Aorta (tissue), 5 donors: ENCODE results near the gene FAM81A. TPM values are rescaled to one million over a fixed set of nuclear protein-coding genes. Genes with fewer than 3 reads are reported as not detected.

ENCODE experiments used
- ATAC-seq: fragments of 200-7000 bp; cut with Tn5 transposase; one replicate; pipeline ENCODE4 v1.9.1; 2022; ENCODE audit warnings: moderate library complexity; ENCODE audit not compliant: low FRiP score
- DNase-seq, 2 donors: peaks; one replicate each; pipeline ENCODE4 v3.0.0-alpha.2; 2020
- H3K27ac ChIP-seq, 2 donors: one replicate each; pipeline ENCODE4 v1.5.1; 2013; ENCODE audit warnings: low read length in 2 of 2, mild to moderate bottlenecking in 2 of 2, moderate library complexity in 2 of 2, control low read depth in 1 of 2, inconsistent platforms in 1 of 2, low read depth in 1 of 2
- H3K27me3 ChIP-seq, 2 donors: one replicate each; pipeline ENCODE4 v1.6.1; 2013; ENCODE audit warnings: control low read depth in 1 of 2, low read length in 1 of 2, mild to moderate bottlenecking in 1 of 2, moderate library complexity in 1 of 2; ENCODE audit not compliant: insufficient read depth in 2 of 2, control insufficient read depth in 1 of 2
- H3K36me3 ChIP-seq, 2 donors: one replicate each; pipeline ENCODE4 v1.6.1; 2013; ENCODE audit warnings: control low read depth in 1 of 2, low read length in 1 of 2, mild to moderate bottlenecking in 1 of 2; ENCODE audit not compliant: insufficient read depth in 2 of 2, control insufficient read depth in 1 of 2
- H3K4me1 ChIP-seq, 2 donors: one replicate each; pipeline ENCODE4 v1.6.1; 2013; ENCODE audit warnings: low read length in 2 of 2, control low read depth in 1 of 2, mild to moderate bottlenecking in 1 of 2, moderate library complexity in 1 of 2; ENCODE audit not compliant: insufficient read depth in 2 of 2, control insufficient read depth in 1 of 2
- H3K4me3 ChIP-seq, 2 donors: one replicate each; pipeline ENCODE4 v1.5.1; 2013; ENCODE audit warnings: low read length in 2 of 2, control low read depth in 1 of 2, mild to moderate bottlenecking in 1 of 2
- H3K9me3 ChIP-seq: one replicate; pipeline ENCODE4 v1.6.1; 2013; ENCODE audit warnings: mild to moderate bottlenecking, low read length; ENCODE audit not compliant: control insufficient read depth
- whole genome bisulfite sequencing, 2 donors: extraction: QIAGEN DNeasy Blood & Tissue Kit; methylation state at CpG; one replicate each; pipeline ENCODE4 v1.1.7; 2013; 5-methylcytosine and 5-hydroxymethylcytosine counted together
- intact Hi-C, 2 donors: fragments of 100-400 bp; cut with DNase I; formaldehyde crosslinking; loops; one replicate each; pipeline versions ENCODE4 v1.14.2 to v1.15.0; 2022
- long read RNA-seq, 2 donors: library from polyadenylated mRNA; unstranded; transcript quantifications; one replicate each; pipeline ENCODE4 v2.0.0, GENCODE V29; 2020 to 2021
- polyA plus RNA-seq, 2 donors: library from polyadenylated mRNA; stranded (reverse); fragments of 200-250 nt; gene quantifications; one replicate each; pipeline ENCODE4 v1.2.3, GENCODE V29; 2013
- total RNA-seq, 2 donors: library from RNA; stranded (reverse); fragmentation: NEBNext Ultra II Directional; extraction: Animal tissue kit (Norgen Biotek cat#: 25700); gene quantifications; one replicate each; pipeline ENCODE4 v1.2.1, GENCODE V29; 2021
- donor health status: healthy with polysubstance abuse.
- donor health status: Bipolar disorder and iron deficiency.
- donor health status: DM: no; HTN: no; CAD: no.
- donor health status: DM: no; HTN: no; CAD: no.
- donor health status: DM: yes; HTN: yes; CAD: no.

The FAM81A gene
- total RNA-seq, result 1 to 10 TPM in 1 of 2 donors, under 1 TPM in 1; 0.97 to 1.2 TPM
- polyA plus RNA-seq, result under 1 TPM; 0.88 to 0.92 TPM
- long read RNA-seq, donor 1, partial matches to known transcripts, result 2 of 7 reads
- long read RNA-seq, donor 1, other reads (novel, unspliced or antisense), result 4 of 7 reads
- long read RNA-seq, donor 2, partial matches to known transcripts, result 0 of 1 reads
- long read RNA-seq, donor 2, other reads (novel, unspliced or antisense), result 0 of 1 reads

GRCh38 chr15:59437817-59438624, at the start of gene FAM81A:
Gene FAM81A (plus strand): TSS chr15:59438186. CDS start chr15:59458627, 20,441 bp downstream.
- DNase-seq, result peak; percentile 90 to 95
- H3K27me3 ChIP-seq, result no peaks in the 10 kb centered on the region
- H3K4me1 ChIP-seq, result no peaks in the 10 kb centered on the region
- no peak within 1 kb of the TSS for H3K27ac ChIP-seq
- 0% methylated on average over 66 to 96 of the region's 96 CpGs for WGBS, 2 donors
- H3K36me3 ChIP-seq, result no peaks in the 10 kb centered on the region
- no peaks in the 10 kb centered on the region for H3K9me3 ChIP-seq
- intact Hi-C loops, result no loop called here
- peak; percentile 92 for ATAC-seq
- H3K4me3 ChIP-seq, result peak within 1 kb of the TSS; percentile 46 to 82

- no peak overlapping the region for H3K27ac ChIP-seq
- 78 to 83% methylated on average over 3 of the region's 3 CpGs for WGBS, 2 donors
- no peak overlapping the region for H3K4me3 ChIP-seq
- no peaks in the 10 kb centered on the region for H3K27me3 ChIP-seq
- no peak for DNase-seq
- no peaks in the 10 kb centered on the region for H3K4me1 ChIP-seq
- H3K36me3 ChIP-seq, result no peaks in the 10 kb centered on the region
- H3K9me3 ChIP-seq, result no peaks in the 10 kb centered on the region
- ATAC-seq, result peak; percentile 54
- intact Hi-C loops, result no loop called here
These were observed 49.3 kb upstream of the FAM81A start for GRCh38 chr15:59388670-59389069.

GRCh38 chr15:59392299-59392698, 45.7 kb upstream of the FAM81A start:
- intact Hi-C loops, result loop anchor here in 1 of 2 donors (10.0 kb wide), 1 partner anchor 83 kb away; no protein-coding TSS in a partner anchor
- DNase-seq, result no peak
- H3K9me3 ChIP-seq, result no peaks in the 10 kb centered on the region
- H3K4me1 ChIP-seq, result no peaks in the 10 kb centered on the region
- 77 to 79% methylated on average over 5 of the region's 5 CpGs for WGBS, 2 donors
- H3K27me3 ChIP-seq, result no peaks in the 10 kb centered on the region
- H3K27ac ChIP-seq, result no peak overlapping the region
- no peak for ATAC-seq
- H3K4me3 ChIP-seq, result no peak overlapping the region
- no peaks in the 10 kb centered on the region for H3K36me3 ChIP-seq

GRCh38 chr15:59394166-59394661, 43.8 kb upstream of the FAM81A start:
- no peak overlapping the region for H3K27ac ChIP-seq
- ATAC-seq (no peak), DNase-seq (no peak)
- WGBS, 2 donors, result 93 to 95% methylated on average over 9 of the region's 9 CpGs
- H3K4me1 ChIP-seq, result no peaks in the 10 kb centered on the region
- no peaks in the 10 kb centered on the region for H3K9me3 ChIP-seq
- H3K27me3 ChIP-seq, result no peaks in the 10 kb centered on the region
- intact Hi-C loops, result loop anchor here in 1 of 2 donors (10.0 kb wide), 1 partner anchor 81 kb away; no protein-coding TSS in a partner anchor
- H3K36me3 ChIP-seq, result peaks cover 0 to 2% of the 10 kb centered on the region in 2 donors
- no peak overlapping the region for H3K4me3 ChIP-seq

GRCh38 chr15:59396211-59396610, 41.8 kb upstream of the FAM81A start:
- H3K27me3 ChIP-seq, result no peaks in the 10 kb centered on the region
- ATAC-seq (no peak), DNase-seq (no peak)
- no peak overlapping the region for H3K4me3 ChIP-seq
- intact Hi-C loops, result loop anchor here in 1 of 2 donors (10.0 kb wide), 1 partner anchor 79 kb away; no protein-coding TSS in a partner anchor
- 61 to 69% methylated on average over 3 of the region's 3 CpGs for WGBS, 2 donors
- peaks cover 0 to 2% of the 10 kb centered on the region in 2 donors for H3K36me3 ChIP-seq
- no peaks in the 10 kb centered on the region for H3K9me3 ChIP-seq
- no peak overlapping the region for H3K27ac ChIP-seq
- H3K4me1 ChIP-seq, result no peaks in the 10 kb centered on the region

- intact Hi-C loops, result loop anchor here in 1 of 2 donors (10.0 kb wide), 1 partner anchor 78 kb away; no protein-coding TSS in a partner anchor
- 52 to 60% methylated on average over 3 of the region's 3 CpGs for WGBS, 2 donors
- Histone ChIP-seq H3K9me3 (no peaks in the 10 kb centered on the region), H3K36me3 (peaks cover 0 to 2% of the 10 kb centered on the region in 2 donors), H3K27me3 (no peaks in the 10 kb centered on the region), H3K4me1 (no peaks in the 10 kb centered on the region), H3K4me3 (no peak overlapping the region), H3K27ac (no peak overlapping the region)
- no peak for ATAC-seq
- no peak for DNase-seq
These were observed 41.3 kb upstream of the FAM81A start for GRCh38 chr15:59396679-59397078.

GRCh38 chr15:59398220-59398619, 39.8 kb upstream of the FAM81A start:
- intact Hi-C loops, result loop anchor here in 1 of 2 donors (10.0 kb wide), 1 partner anchor 77 kb away; no protein-coding TSS in a partner anchor
- peaks cover 0 to 2% of the 10 kb centered on the region in 2 donors for H3K36me3 ChIP-seq
- H3K4me3 ChIP-seq, result no peak overlapping the region
- ATAC-seq (no peak), DNase-seq (no peak)
- 97 to 100% methylated on average over 1 of the region's 1 CpG for WGBS, 2 donors
- H3K4me1 ChIP-seq, result no peaks in the 10 kb centered on the region
- no peak overlapping the region for H3K27ac ChIP-seq
- no peaks in the 10 kb centered on the region for H3K9me3 ChIP-seq
- H3K27me3 ChIP-seq, result no peaks in the 10 kb centered on the region

- Histone ChIP-seq H3K27ac (no peak overlapping the region), H3K36me3 (peaks cover 0 to 2% of the 10 kb centered on the region in 2 donors), H3K27me3 (no peaks in the 10 kb centered on the region), H3K4me3 (no peak overlapping the region), H3K9me3 (no peaks in the 10 kb centered on the region), H3K4me1 (no peaks in the 10 kb centered on the region)
- DNase-seq (no peak), ATAC-seq (no peak)
- WGBS, 2 donors, result 85 to 92% methylated on average over 7 of the region's 7 CpGs
- intact Hi-C loops, result loop anchor here in 1 of 2 donors (10.0 kb wide), 1 partner anchor 75 kb away; no protein-coding TSS in a partner anchor
These were observed 38.4 kb upstream of the FAM81A start for GRCh38 chr15:59399465-59400102.
